GM18519 (cell line): ENCODE measurements around the gene DDX19B.
"Not testable (repeated sequence)": the region's sequence is repeated elsewhere in the genome, so short reads cannot be mapped to it uniquely, and the experiment has no call there.

Experiments
- ATAC-seq: cut with Tn5 transposase; IDR thresholded peaks from one replicate; pipeline ENCODE4 v1.9.1; 2021; ENCODE audit warnings: mild to moderate bottlenecking, moderate library complexity; ENCODE audit not compliant: unreplicated experiment, low FRiP score

The DDX19B gene

DNA sequence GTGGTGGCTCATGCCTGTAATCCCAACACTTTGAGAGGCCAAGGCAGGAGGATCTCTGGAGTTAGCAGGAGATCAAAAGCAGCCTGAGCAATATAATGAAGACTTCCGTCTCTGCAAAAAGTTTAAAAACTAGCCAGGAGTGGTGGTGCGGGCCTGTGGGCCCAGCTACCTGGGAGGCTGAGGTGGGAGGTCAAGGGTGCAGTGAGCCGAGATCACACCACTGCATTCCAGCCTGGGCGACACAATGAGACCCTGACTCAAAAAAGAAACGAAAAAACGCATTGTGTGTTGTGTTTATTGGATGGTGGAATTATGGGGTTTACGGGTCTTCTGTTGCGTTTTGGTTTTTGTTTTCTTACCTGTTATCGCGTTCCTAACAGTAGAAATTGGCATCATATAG lies 46.9 kb downstream of the DDX19B start:
- ATAC-seq, result no peak

DNA sequence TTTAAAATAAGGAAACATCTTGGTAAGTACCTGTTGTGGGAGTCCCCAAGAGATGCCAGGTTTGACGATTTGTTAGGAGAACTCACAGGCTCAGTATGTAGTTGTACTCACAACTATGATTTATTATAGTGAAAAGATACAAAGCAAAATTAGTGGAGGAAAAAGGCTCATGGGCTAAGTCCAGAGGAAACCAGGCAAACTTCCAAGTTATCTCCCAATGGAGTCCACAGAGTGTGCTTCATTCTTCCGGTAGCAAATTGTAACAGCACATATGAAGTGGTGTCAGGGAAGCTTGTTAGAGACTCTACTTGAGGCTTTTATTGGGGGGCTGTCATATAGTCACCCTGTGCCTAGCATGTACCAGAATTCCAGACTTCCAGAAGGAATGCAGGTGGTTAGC lies 50.0 kb downstream of the DDX19B start:
- ATAC-seq, result no peak

DNA sequence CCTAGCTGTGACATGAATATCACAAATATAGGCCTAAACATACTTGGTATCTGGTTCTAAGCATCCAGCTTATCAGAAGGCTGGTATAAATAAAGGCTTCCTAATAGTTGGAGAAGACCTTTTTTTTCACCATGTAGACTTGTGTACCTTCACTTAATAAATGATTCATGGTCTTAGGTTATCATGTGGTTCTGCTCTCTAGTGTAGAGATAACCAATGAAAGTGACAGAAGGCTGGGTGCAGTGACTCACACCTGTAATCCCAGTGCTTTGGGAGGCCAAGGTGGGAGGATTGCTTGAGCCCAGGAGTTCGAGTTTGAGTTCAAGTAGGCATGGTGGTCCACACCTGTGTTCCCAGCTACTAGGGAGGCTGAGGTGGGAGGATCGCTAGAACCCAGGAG lies 50.8 kb downstream of the DDX19B start:
- no peak for ATAC-seq

DNA sequence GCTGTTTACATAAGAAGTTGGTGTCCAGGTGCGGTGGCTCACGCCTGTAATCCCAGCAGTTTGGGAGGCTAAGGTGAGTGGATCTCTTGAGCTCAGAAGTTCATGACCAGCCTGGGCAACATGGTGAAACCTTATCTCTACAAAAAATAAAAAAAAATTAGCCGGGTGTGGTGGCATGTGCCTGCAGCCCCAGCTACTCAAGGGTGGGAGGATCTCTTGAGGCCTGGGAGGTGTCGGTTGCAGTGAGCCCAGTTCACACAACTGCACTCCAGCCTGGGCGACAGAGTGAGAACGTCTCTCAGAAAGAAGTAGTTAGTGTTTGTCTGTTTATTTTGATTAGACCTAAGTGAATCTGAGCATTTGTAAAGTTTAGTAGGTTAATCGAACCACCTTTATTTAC lies 60.6 kb downstream of the DDX19B start:
- no peak for ATAC-seq

- ATAC-seq, result no peak
Measured at GRCh38 chr16:70364399-70364798, 65.4 kb downstream of the DDX19B start.

- ATAC-seq, result not testable (repeated sequence)
Measured at GRCh38 chr16:70370145-70370544, 71.2 kb downstream of the DDX19B start.

DNA sequence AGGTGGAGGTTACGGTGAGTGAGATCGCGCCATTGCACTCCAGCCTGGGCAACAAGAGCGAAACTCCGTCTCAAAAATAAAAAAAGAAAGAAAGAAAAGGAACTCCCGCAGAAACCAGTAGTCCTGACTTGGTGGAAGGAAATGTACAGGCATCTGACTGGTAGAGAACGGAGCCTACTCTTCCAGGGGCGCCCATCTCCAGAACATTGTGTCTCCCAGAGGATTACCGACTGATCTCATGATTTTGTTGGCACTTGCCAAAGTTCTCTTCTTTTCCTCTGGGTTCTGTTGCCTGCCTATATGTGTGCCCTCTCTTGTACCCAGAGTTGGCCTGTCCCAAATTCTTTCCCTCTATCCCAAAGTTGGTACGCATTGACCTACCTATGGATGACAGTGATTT lies 71.9 kb downstream of the DDX19B start:
- ATAC-seq, result no peak

- ATAC-seq, result no peak
Measured at GRCh38 chr16:70372921-70373728, 74.1 kb downstream of the DDX19B start.

- no peak for ATAC-seq
Measured at GRCh38 chr16:70374213-70374612, 75.2 kb downstream of the DDX19B start.

DNA sequence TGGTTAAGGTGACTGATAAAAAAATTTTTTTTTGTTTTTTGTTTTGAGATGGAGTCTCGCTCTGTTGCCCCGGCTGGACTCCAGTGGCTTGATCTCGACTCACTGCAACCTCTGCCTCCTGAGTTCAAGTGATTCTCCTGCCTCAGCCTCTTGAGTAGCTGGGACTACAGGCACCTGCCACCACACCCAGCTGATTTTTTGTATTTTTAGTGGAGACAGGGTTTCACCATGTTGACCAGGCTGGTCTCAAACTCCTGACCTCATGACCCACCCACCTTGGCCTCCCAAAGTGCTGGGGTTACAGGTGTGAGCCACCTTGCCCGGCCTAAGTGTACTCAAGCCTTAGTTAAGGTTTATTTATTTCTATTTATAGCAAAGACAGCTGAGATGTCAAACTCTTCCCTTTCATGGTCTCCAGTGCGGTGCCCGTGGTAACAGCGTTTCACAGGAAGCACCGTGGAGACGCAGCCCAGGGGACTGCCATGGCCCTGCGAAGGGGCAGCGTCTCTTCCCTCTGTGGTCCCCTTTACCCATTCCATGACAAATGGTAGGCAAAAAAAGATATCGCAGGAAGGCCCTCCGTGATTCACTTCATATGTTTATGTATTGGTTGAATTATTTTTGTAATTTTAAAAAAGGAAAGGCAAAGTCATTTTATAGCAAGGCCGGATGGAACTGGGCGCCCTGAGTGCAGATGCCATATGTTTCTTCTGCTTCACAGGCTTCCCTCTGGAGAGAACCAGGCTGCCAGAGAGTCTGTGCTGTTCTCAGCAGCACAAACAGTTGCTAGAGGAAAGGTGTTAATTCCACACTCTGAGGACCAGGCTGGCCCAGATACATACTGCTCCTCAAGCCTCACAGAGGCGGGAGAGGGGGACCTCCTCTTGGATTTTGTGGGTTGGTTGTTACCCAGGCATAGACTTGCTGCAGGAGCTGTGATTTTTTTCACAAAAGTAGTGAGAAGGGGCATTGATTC lies 76.9 kb downstream of the DDX19B start:
- ATAC-seq, result no peak

DNA sequence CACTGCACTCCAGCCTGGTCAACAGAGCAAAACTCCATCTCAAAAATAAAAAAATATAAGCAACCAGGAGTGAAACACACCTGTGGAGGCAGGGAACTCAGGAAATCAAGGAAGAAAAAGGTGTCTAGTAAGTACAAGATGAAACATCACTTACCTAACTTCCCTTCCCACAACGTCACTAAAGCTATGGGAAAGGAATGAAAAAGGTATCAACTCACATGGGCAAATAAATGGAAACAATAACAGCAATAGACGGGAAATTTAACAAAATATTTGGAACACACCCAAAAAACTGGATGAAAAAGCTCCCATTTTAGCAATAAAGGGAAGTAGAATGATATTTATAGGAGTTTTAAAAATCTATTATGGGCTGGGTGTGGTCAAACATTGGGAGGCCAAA lies 78.8 kb downstream of the DDX19B start:
- no peak for ATAC-seq

DNA sequence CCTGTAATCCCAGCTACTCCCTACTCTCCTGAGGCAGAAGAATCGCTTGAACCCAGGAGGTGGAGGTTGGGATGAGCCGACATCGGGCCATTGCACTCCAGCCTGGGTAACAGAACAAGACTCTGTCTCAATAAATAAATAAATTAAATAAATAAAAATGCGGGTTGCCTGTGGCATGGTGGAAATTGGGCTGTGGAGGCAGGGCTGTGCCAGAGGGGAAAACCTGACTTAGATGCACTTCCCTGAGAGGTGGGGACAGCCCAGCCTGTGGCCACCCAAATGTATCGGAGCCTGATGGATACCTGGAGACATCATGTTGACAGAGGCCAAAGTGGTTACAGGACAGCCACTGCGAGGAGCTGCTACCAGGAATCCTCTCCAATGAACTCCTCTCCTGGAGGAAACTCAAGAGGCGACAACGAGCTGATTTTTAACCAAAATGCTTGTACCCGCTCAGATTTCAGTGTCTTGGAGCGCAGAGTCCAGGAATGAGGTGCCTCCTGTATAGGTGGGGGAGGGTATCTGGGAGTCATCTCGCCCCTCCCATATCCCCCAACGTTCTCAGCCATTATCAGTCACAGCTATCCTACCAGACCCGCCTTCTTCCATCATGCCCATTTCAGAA lies 80.0 kb downstream of the DDX19B start:
- ATAC-seq, result no peak

- no peak for ATAC-seq
Measured at GRCh38 chr16:70380248-70380918, 81.4 kb downstream of the DDX19B start.

- peak; percentile 91 for ATAC-seq
Measured at GRCh38 chr16:70380919-70381603, 82.1 kb downstream of the DDX19B start.

GRCh38 chr16:70381604-70382342 lies 82.8 kb downstream of the DDX19B start:
- no peak for ATAC-seq

GRCh38 chr16:70383421-70383960 lies 84.5 kb downstream of the DDX19B start:
- no peak for ATAC-seq
